Neutrophil (primary cell): Measurements from ENCODE around the gene LCMT1.

Experiments used
- H3K27ac ChIP-seq: fragments of 200-600 bp; sonication (generic); 2 replicates; pipeline ENCODE4 v1.5.1; 2016; ENCODE audit warnings: mild to moderate bottlenecking, moderate library complexity
- H3K27me3 ChIP-seq: fragments of 200-600 bp; sonication (generic); 2 replicates; pipeline ENCODE4 v1.6.0; 2016; ENCODE audit warnings: mild to moderate bottlenecking
- H3K36me3 ChIP-seq: fragments of 200-600 bp; sonication (generic); 2 replicates; pipeline ENCODE4 v1.5.1; 2017
- H3K4me1 ChIP-seq, 2 experiments: fragments of 200-600 bp in 1 of 2; sonication (generic) in 1 of 2; 1 replicate in 1 of 2; 2 replicates in 1 of 2; pipeline versions ENCODE4 v1.5.1 to v1.6.1; 2013 to 2016; ENCODE audit warnings: low read depth in 1 of 2, low read length in 1 of 2, mild to moderate bottlenecking in 1 of 2, moderate library complexity in 1 of 2; ENCODE audit not compliant: control insufficient read depth in 1 of 2, insufficient read depth in 1 of 2
- H3K4me3 ChIP-seq, 2 experiments: fragments of 200-600 bp in 1 of 2; sonication (generic) in 1 of 2; 1 replicate in 1 of 2; 2 replicates in 1 of 2; pipeline ENCODE4 v1.5.1; 2013 to 2016; ENCODE audit warnings: low read depth in 1 of 2, low read length in 1 of 2, mild to moderate bottlenecking in 1 of 2, moderate library complexity in 1 of 2
- H3K9me3 ChIP-seq: fragments of 200-600 bp; sonication (generic); 2 replicates; pipeline ENCODE4 v1.5.1; 2016
- TF ChIP-seq, protein P1 (sequence below): fragments of 200-600 bp; sonication (generic); IDR thresholded peaks from 2 replicates; pipeline ENCODE4 v1.5.1; 2016; ENCODE audit warnings: antibody characterized with exemption

Gene LCMT1

DNA sequence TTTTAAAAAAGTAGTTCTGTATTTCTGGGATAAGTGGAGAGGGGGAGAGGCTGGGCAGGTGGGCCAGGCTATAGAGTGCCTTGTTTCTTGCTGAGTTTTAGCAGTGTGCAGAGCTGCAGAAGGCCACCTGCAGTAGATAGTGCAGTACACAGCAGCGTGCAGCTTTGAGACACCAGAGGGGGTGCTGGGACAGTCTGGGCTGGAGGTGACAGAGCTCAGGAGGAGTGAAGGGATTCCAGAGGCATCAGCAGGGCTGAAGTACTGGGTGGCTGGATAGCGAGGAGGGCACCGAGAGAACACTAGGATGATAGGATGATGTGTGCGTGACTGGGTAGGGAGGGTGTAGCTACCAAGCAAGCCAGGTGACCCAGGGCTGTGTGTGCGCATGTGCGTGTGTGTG, 26.6 kb downstream of the LCMT1 start:
- H3K36me3 ChIP-seq, result peaks cover 82% of the 10 kb centered on the region
- H3K9me3 ChIP-seq, result no peaks in the 10 kb centered on the region
- no peak overlapping the region for H3K4me3 ChIP-seq
- no peaks in the 10 kb centered on the region for H3K4me1 ChIP-seq
- no peaks in the 10 kb centered on the region for H3K27me3 ChIP-seq
- TF ChIP-seq, protein P1, sequence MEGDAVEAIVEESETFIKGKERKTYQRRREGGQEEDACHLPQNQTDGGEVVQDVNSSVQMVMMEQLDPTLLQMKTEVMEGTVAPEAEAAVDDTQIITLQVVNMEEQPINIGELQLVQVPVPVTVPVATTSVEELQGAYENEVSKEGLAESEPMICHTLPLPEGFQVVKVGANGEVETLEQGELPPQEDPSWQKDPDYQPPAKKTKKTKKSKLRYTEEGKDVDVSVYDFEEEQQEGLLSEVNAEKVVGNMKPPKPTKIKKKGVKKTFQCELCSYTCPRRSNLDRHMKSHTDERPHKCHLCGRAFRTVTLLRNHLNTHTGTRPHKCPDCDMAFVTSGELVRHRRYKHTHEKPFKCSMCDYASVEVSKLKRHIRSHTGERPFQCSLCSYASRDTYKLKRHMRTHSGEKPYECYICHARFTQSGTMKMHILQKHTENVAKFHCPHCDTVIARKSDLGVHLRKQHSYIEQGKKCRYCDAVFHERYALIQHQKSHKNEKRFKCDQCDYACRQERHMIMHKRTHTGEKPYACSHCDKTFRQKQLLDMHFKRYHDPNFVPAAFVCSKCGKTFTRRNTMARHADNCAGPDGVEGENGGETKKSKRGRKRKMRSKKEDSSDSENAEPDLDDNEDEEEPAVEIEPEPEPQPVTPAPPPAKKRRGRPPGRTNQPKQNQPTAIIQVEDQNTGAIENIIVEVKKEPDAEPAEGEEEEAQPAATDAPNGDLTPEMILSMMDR, result no peak
- no peak overlapping the region for H3K27ac ChIP-seq

DNA sequence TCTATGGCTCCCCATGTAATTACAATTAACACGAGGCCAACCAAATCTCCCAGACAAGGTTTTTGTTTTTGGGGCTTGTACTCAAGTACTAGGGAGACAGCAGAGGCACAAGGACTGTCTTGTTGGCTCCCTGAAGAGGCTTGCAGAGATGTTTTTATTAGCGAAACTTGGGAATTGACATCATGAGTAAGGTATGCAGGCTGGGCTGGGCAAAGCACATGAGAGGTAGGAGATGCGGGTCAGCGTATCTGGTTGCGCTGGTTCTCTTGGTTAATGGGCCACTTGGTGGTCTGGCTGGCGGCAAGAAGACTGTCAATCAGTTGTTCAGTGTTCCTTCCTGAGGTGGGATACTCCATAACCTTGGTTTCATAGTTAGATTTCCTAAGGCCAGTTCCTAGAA, 28.9 kb downstream of the LCMT1 start:
- H3K9me3 ChIP-seq, result no peaks in the 10 kb centered on the region
- H3K4me1 ChIP-seq, result no peaks in the 10 kb centered on the region
- TF ChIP-seq, protein P1, result no peak
- no peak overlapping the region for H3K4me3 ChIP-seq
- H3K27me3 ChIP-seq, result no peaks in the 10 kb centered on the region
- H3K27ac ChIP-seq, result no peak overlapping the region
- H3K36me3 ChIP-seq, result peaks cover 85% of the 10 kb centered on the region

DNA sequence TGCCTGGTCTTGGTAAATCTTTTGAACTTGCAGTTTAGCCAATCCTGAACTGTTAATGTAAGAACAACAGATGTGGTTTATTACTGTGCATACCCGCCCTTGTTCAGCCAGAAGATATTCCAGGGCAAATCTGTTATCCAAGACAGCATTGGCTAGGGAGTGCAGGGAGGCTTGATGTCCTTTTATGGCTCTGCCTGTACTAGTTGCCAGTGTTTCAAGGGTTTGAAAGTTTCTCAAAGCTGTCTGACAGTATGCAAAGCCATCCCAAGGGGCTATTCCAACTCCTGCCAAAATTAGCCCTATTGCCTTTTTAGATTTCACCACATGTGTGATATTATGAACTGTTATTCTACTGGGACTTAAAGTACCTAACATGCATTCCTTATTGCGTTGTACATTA, 30.1 kb downstream of the LCMT1 start:
- H3K27ac ChIP-seq, result no peak overlapping the region
- no peaks in the 10 kb centered on the region for H3K27me3 ChIP-seq
- no peaks in the 10 kb centered on the region for H3K4me1 ChIP-seq
- TF ChIP-seq, protein P1, result no peak
- no peak overlapping the region for H3K4me3 ChIP-seq
- H3K9me3 ChIP-seq, result no peaks in the 10 kb centered on the region
- H3K36me3 ChIP-seq, result peaks cover 83% of the 10 kb centered on the region

DNA sequence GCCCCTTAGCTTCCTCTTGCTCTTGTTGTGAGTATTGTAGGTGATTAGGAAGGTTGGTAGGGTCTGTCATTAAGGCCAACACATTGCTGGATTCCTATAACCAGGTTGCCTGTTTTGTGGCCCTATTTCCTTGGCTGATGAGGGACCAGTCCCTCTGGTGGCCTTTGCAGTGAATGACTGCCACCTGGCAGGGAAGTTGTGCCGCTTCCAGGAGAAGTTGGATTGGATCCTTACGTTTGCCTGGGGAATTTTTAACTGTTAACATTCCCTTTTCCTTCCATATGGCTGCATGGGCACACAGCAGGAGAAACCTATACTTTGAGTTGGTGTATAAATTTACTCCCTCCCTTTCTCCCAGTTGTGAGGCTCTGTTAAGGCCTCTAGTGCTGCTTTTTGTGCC, 32.4 kb downstream of the LCMT1 start:
- H3K27ac ChIP-seq, result no peak overlapping the region
- H3K36me3 ChIP-seq, result peaks cover 73% of the 10 kb centered on the region
- H3K9me3 ChIP-seq, result no peaks in the 10 kb centered on the region
- H3K4me3 ChIP-seq, result no peak overlapping the region
- no peaks in the 10 kb centered on the region for H3K27me3 ChIP-seq
- TF ChIP-seq, protein P1, result no peak
- H3K4me1 ChIP-seq, result no peaks in the 10 kb centered on the region

DNA sequence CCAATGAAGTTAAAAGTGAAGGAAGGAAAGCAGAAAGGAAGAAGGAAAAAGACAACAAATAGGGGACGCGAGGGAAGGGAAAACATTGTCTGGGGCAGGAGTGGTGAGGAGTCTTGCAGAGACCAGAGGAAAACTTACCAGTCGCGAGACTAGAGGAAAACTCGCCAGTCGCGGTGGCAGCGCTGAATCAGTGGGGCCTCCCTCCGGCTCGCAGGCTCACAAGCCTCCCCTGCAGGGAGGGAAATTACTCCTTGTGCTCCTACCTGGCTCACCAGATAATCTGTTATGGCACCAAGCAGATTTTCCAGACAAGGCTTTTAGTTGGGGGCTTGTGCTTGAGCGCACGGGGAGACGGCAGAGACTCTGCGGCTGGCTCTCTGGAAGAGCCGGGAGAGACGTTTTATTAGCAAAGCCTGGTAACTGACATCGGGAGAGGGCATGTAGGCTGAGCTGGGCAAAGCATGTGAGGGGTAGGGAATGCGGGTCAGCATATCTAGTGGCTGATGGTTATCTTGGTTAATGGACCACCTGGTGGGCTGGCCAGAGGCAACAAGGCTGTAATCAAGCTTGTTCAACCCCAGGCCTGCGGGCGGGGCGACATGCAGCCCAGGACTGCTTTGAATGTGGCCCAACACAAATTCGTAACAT, 37.1 kb downstream of the LCMT1 start:
- Histone ChIP-seq H3K27ac (no peak overlapping the region), H3K9me3 (no peaks in the 10 kb centered on the region), H3K36me3 (peaks cover 49% of the 10 kb centered on the region), H3K27me3 (no peaks in the 10 kb centered on the region), H3K4me3 (no peak overlapping the region), H3K4me1 (no peaks in the 10 kb centered on the region)
- TF ChIP-seq, protein P1, result no peak

DNA sequence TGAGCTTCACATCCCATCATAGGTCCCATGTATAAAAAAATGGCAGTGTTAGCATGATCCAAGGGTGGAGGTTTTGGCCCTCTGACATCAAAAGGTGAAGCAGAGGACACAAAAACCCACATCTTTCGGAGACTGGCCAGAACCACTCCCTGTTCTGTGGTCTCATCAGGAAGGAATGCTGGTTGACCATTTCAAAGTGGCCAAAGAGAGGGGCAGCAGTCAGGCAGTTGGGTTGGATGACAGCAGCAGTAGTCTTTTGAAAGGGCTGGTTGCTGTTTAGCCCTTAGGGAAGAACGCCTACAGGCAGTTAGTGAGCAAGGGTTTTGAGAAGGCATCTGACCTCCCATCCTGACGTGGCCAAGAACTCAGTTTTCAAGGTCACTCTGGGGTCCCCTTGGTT, 40.5 kb downstream of the LCMT1 start:
- H3K4me3 ChIP-seq, result no peak overlapping the region
- peaks cover 39% of the 10 kb centered on the region for H3K36me3 ChIP-seq
- no peaks in the 10 kb centered on the region for H3K27me3 ChIP-seq
- H3K27ac ChIP-seq, result no peak overlapping the region
- no peaks in the 10 kb centered on the region for H3K9me3 ChIP-seq
- H3K4me1 ChIP-seq, result no peaks in the 10 kb centered on the region
- TF ChIP-seq, protein P1, result no peak
